Measurements from ENCODE around the gene GPR161.
A peak's percentile ranks its signal among the peaks of the same experiment; 100 is the strongest.

GPR161 gene

DNA sequence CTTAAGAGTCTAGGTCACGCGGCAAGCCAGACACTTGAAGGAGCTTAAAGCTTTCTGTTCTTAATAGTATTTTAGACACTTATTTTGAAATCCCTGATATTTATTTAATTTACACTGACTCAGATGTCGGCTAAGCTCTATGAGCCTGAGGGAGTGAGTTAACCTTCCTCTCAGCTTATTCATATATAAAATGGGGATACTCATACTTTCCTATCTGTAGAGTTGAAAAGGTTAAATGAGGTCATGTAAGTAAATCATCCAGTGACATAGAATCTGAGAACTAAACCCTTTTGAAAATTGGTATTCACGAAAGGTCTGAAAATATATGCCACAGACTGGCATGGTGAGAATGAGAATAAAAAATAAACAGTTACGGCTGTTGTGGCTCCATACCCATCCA lies 1.4 kb upstream of the GPR161 start:
- CTCF ChIA-PET, result interaction anchor here (0.6 kb wide), 1 partner anchor 935 kb away, joined by 5 read pairs; no protein-coding TSS in a partner anchor
- H3K27me3 Mint-ChIP-seq, result peaks cover 56% of the 10 kb centered on the region
- peaks cover 3% of the 10 kb centered on the region for H3K36me3 Mint-ChIP-seq
- H3K9me3 Mint-ChIP-seq, result no peaks in the 10 kb centered on the region
- H3K4me3 Mint-ChIP-seq, result no peak overlapping the region
- DNase-seq, result no peak
- H3K4me1 Mint-ChIP-seq, result peaks cover 13% of the 10 kb centered on the region
- no peak overlapping the region for H3K27ac Mint-ChIP-seq

DNA sequence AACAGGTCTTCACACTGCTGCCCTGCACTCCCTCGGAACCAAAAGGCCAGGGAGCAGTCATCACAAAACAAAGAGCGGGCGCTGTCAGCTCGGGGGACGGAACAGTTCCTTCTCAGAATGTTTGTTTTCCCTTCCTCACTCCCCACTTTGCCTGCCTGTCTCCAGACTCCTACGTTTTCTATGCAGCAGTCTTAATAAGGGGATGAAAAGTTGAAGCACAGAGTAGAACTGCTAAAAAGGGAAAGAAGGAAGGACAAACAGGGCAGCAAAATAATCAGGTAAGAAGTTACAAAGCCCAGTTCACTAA lies 738 bp upstream of the GPR161 start:
- peaks cover 3% of the 10 kb centered on the region for H3K36me3 Mint-ChIP-seq
- H3K4me1 Mint-ChIP-seq, result peaks cover 13% of the 10 kb centered on the region
- CTCF ChIA-PET, result interaction anchor here (0.6 kb wide), 1 partner anchor 934 kb away, joined by 5 read pairs; no protein-coding TSS in a partner anchor
- no peak overlapping the region for H3K27ac Mint-ChIP-seq
- no peak for DNase-seq
- no peaks in the 10 kb centered on the region for H3K9me3 Mint-ChIP-seq
- H3K4me3 Mint-ChIP-seq, result peak overlapping the region; percentile 73
- H3K27me3 Mint-ChIP-seq, result peaks cover 58% of the 10 kb centered on the region

DNA sequence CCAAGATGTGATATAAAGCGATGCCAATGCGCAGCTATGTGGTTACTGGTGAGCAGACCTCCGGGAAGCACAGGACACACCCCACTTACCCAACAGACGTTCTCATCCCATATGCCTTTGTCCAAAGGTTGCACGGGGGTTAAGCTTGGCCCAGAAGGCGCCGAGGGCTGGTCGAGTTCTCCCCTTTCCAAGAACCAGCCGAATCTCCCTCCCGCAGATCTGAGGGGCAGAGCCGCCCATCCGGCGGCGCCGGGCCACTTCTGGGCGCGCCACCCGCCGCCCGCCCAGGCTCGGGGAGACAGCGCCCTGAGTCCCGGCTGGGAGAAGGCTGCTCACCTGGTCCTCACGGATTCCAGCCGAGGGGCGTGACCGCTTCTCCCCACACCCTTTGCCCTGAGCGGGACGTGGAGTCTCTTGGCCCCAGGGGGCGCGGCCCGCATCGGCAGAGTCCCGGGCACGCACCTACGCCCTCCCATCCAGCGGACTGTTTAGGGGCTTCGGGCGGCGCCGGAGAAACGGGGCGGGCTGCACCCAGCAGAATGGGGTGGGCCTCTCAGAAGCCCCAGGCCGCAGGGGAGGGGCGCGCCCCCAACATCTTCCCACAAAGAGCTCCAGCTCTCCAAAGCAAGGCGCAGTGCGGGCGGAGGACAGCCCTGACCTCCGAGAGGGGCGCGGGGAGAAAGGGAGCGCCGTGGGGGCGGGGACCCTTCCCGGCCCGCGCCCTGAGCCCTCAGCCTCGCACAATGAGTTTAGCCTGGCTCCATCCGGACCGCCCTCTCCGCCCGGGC lies 615 bp downstream of the GPR161 start:
- no peak overlapping the region for H3K27ac Mint-ChIP-seq
- peaks cover 56% of the 10 kb centered on the region for H3K27me3 Mint-ChIP-seq
- no peaks in the 10 kb centered on the region for H3K9me3 Mint-ChIP-seq
- H3K4me3 Mint-ChIP-seq, result peak overlapping the region; percentile 69
- H3K4me1 Mint-ChIP-seq, result peaks cover 13% of the 10 kb centered on the region
- H3K36me3 Mint-ChIP-seq, result peaks cover 3% of the 10 kb centered on the region
- CTCF ChIA-PET, result no interaction called here
- peak; percentile 39 for DNase-seq

DNA sequence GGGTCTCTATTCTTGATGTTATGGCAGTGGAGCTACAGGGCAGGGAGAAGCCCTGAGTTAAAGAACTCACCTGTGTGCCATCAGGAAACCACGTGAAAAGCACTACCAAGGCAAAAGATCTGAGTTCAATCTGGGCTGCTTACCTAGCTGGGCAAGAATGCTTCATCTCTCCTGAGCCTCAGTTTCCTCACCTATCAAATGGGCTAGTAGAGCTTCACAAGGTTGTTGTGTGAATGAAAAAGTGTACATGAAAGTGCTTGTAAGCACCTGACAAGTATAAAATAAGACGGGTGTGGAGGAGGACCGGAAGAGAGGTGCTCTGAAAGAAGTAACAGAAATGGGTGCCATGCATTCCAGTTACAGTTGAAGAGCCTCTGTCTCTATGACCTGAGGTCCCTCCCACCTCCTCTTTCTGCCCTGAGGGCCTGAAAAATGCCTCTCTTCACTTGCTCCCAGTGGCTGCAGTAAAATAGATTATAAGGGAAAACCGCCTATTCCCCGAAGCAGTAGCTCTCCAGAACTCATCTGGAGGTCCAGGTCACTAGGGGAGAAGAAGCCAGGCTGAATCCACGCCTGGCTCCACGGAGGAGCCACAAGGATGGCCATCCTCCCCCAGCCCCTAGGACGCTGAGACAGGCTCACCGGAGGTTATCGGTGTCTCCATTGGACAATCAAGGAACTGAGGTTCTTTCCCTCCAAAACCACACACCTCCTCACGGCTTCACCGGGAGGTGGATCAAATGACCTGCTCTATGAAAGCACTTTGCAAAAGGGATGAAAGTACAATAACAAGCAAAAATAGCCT lies 1.4 kb downstream of the GPR161 start:
- Mint-ChIP-seq H3K27me3 (peaks cover 54% of the 10 kb centered on the region), H3K9me3 (no peaks in the 10 kb centered on the region), H3K4me3 (peak overlapping the region; percentile 69), H3K27ac (no peak overlapping the region), H3K4me1 (peaks cover 13% of the 10 kb centered on the region), H3K36me3 (peaks cover 3% of the 10 kb centered on the region)
- DNase-seq, result no peak
- CTCF ChIA-PET, result no interaction called here

DNA sequence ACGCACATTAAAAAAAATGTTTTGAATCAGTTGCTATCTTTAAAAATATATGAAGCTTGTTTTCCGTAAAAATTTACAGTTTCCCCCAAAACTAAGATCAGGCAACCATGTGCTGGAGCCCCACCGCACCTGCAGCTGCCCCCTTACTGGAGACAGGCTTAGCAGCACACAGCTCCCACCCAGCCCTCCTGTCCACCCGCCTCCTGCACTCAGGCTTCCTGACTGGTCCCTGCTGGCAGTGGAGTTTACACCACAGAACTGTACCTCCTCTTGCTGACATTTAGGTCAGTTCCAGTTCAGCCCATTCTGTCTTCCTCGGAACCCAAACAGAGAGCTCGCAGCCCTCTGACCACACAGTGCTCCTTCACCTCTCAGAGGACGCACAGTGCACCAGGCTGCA lies 2.1 kb downstream of the GPR161 start:
- CTCF ChIA-PET, result interaction anchor here (1.0 kb wide), 1 partner anchor 50 kb away, joined by 3 read pairs; no protein-coding TSS in a partner anchor
- H3K27ac Mint-ChIP-seq, result no peak overlapping the region
- DNase-seq, result no peak
- H3K27me3 Mint-ChIP-seq, result peaks cover 60% of the 10 kb centered on the region
- no peaks in the 10 kb centered on the region for H3K9me3 Mint-ChIP-seq
- peaks cover 3% of the 10 kb centered on the region for H3K36me3 Mint-ChIP-seq
- H3K4me3 Mint-ChIP-seq, result no peak overlapping the region
- peaks cover 13% of the 10 kb centered on the region for H3K4me1 Mint-ChIP-seq

DNA sequence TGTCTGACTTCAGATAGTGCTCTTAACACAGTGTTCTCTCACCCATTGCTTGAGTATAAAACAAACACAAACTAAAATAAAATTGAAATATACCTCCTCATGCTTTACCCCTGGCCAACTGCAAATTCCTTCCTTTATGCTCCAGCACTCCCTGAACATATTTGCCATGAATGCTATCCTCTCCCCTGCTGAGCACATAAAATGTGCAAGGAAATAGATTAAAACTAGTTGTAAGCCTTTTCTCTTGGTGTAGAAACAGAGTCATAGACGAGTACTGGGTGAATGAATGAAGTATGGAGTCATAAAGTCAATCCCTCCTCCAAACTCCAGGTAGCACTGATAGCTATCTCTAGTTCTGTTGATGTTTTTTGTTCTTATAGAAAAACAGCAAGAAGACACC lies 2.6 kb downstream of the GPR161 start:
- H3K9me3 Mint-ChIP-seq, result no peaks in the 10 kb centered on the region
- no peak overlapping the region for H3K27ac Mint-ChIP-seq
- H3K4me3 Mint-ChIP-seq, result no peak overlapping the region
- H3K4me1 Mint-ChIP-seq, result peaks cover 13% of the 10 kb centered on the region
- H3K27me3 Mint-ChIP-seq, result peaks cover 60% of the 10 kb centered on the region
- no peak for DNase-seq
- H3K36me3 Mint-ChIP-seq, result peaks cover 3% of the 10 kb centered on the region
- CTCF ChIA-PET, result interaction anchor here (1.0 kb wide), 1 partner anchor 50 kb away, joined by 3 read pairs; no protein-coding TSS in a partner anchor

DNA sequence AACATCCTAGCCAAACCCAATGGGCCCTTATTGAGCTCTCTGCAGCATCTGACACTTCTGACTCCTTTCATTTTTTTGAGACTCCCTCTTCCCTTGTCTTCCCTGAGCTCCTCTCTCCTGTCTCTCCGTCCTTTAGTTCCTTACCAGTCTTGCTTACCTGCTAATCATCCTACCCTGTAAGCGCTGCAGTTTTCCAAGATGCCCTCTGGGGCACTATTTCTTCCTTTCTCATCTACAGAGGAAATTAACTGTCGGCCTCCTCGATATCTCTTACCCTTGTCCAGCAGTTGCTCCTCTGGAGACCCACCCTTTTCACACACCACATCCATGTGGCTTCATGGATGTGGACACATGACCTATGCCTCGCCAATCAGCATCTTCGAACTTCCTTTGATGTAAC lies 6.8 kb downstream of the GPR161 start:
- CTCF ChIA-PET, result interaction anchor here (1.0 kb wide), 1 partner anchor 16 kb away, joined by 3 read pairs; no protein-coding TSS in a partner anchor
- H3K9me3 Mint-ChIP-seq, result peaks cover 2% of the 10 kb centered on the region
- H3K27me3 Mint-ChIP-seq, result peaks cover 40% of the 10 kb centered on the region
- no peak overlapping the region for H3K4me3 Mint-ChIP-seq
- no peaks in the 10 kb centered on the region for H3K4me1 Mint-ChIP-seq
- no peaks in the 10 kb centered on the region for H3K36me3 Mint-ChIP-seq
- no peak overlapping the region for H3K27ac Mint-ChIP-seq
- no peak for DNase-seq

DNA sequence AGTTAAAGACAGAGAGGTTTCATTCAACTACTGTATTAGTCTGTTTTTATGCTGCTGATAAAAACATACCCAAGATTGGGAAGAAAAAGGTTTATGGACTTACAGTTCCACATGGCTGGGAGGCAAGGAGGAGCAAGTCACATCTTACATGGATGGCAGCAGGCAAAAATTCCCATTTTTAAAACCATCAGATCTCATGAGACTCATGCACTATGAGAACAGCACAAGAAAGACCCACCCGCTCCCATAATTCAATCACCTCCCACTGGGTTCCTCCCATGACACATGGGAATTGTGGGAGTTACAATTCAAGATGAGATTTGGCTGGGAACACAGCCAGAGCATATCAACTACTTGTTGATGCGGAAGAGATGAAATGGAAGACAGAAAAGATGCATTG lies 9.2 kb downstream of the GPR161 start:
- no peaks in the 10 kb centered on the region for H3K4me1 Mint-ChIP-seq
- no peak overlapping the region for H3K4me3 Mint-ChIP-seq
- CTCF ChIA-PET, result no interaction called here
- H3K27me3 Mint-ChIP-seq, result peaks cover 40% of the 10 kb centered on the region
- peaks cover 2% of the 10 kb centered on the region for H3K9me3 Mint-ChIP-seq
- no peak overlapping the region for H3K27ac Mint-ChIP-seq
- H3K36me3 Mint-ChIP-seq, result no peaks in the 10 kb centered on the region
- DNase-seq, result no peak

DNA sequence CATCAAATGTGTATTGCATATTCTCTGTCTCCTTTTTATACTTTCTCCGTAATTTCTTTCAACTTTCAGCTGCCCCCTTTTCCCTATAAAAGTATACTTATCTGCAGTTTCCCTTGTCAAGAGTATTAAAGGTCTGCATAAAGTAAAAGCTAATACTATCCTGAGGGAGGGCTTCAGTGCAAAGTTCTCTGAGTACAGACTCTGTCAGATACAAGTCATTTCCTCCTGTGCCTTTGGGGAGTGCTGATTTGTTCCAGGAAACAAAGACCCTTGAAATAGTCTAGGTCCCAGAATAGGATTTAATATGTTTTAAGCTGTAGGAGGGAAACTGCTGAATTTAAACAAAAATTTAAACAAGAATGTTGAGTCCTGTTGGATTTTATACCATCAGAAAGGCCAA lies 11.7 kb downstream of the GPR161 start:
- H3K4me3 Mint-ChIP-seq, result no peak overlapping the region
- CTCF ChIA-PET, result interaction anchor here (1.5 kb wide), 1 partner anchor 12 kb away, joined by 4 read pairs; no protein-coding TSS in a partner anchor
- H3K9me3 Mint-ChIP-seq, result peaks cover 2% of the 10 kb centered on the region
- H3K27me3 Mint-ChIP-seq, result peaks cover 41% of the 10 kb centered on the region
- no peaks in the 10 kb centered on the region for H3K36me3 Mint-ChIP-seq
- no peak for DNase-seq
- H3K4me1 Mint-ChIP-seq, result no peaks in the 10 kb centered on the region
- no peak overlapping the region for H3K27ac Mint-ChIP-seq

DNA sequence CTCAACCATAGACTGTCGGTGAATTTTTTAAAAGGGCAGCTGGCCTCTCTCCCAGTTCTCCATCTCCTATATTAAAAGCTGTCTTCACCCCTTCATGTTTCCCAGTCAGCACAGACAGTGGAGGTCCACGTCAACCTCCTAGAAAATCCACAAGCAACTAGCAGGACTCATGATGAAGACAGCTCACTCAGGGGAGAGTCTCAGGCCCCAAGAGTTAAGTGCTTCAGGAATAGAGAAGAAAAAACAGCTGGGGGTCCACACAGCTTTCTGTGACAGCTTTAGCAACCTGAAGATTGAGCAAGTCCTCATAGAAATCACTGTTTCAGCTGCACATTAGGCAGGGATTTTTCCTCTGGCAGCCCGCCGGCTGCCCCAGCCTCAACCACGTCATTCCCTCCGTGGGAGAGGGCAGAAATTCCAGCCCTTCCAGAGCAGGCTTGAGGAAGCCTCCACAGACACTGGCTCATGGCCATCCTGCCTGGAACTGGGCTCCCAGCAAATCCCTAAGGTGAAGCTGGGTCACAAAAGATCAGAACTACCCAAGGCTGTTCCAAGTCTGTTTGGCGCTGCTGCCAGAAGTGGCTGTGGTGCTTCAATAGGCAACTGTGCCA lies 15.2 kb downstream of the GPR161 start:
- Mint-ChIP-seq H3K27me3 (peaks cover 34% of the 10 kb centered on the region), H3K36me3 (no peaks in the 10 kb centered on the region), H3K4me1 (no peaks in the 10 kb centered on the region), H3K9me3 (no peaks in the 10 kb centered on the region), H3K27ac (no peak overlapping the region), H3K4me3 (no peak overlapping the region)
- no peak for DNase-seq
- CTCF ChIA-PET, result interaction anchor here (0.7 kb wide), 1 partner anchor 39 kb away, joined by 3 read pairs; no protein-coding TSS in a partner anchor

DNA sequence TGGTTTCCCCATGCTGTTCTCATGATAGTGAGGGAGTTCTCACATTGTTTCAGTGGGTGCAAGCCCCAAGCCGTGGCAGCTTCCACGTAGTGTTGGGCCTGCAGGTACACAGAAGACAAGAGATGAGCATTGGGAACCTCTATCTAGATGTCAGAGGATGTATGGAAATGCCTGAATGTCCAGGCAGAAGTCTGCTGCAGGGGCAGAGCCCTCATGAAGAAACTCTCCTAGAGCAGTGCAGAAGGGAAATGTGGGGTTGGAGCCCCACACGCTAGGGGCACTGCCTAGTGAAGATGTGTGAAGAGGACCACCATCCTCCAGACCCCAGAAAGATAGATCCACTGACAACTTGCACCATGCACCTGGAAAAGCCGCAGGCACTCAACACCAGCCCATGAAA lies 17.0 kb downstream of the GPR161 start:
- Mint-ChIP-seq H3K36me3 (no peaks in the 10 kb centered on the region), H3K4me3 (no peak overlapping the region), H3K4me1 (no peaks in the 10 kb centered on the region), H3K27me3 (peaks cover 33% of the 10 kb centered on the region), H3K27ac (no peak overlapping the region), H3K9me3 (no peaks in the 10 kb centered on the region)
- no peak for DNase-seq
- CTCF ChIA-PET, result no interaction called here

DNA sequence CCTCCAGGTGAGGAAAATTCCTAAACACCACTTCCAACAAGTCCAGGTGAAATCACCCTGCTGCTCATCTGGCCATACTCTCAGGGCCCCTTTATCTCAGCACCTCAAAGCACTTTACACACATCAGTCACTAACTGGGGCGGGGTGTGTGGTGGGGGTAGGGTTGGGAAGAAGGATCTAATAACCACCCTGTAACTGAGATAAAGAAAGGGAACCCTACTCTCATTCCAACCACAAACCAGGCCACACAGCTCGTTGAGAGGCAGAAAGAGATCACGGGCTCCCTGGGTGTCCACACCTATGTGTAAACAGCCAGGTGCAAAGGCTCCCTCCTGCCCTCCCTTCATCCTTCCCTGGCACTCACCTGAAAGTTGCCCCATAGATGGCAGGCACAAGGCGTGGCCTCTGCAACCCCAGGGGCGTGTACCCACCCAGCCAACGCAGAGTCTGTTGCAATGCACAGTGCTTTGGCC lies 20.4 kb downstream of the GPR161 start:
- H3K4me1 Mint-ChIP-seq, result no peaks in the 10 kb centered on the region
- no peak overlapping the region for H3K27ac Mint-ChIP-seq
- DNase-seq, result no peak
- CTCF ChIA-PET, result interaction anchor here (1.4 kb wide), 1 partner anchor 34 kb away, joined by 3 read pairs; no protein-coding TSS in a partner anchor
- no peak overlapping the region for H3K4me3 Mint-ChIP-seq
- no peaks in the 10 kb centered on the region for H3K9me3 Mint-ChIP-seq
- H3K36me3 Mint-ChIP-seq, result no peaks in the 10 kb centered on the region
- peaks cover 14% of the 10 kb centered on the region for H3K27me3 Mint-ChIP-seq

DNA sequence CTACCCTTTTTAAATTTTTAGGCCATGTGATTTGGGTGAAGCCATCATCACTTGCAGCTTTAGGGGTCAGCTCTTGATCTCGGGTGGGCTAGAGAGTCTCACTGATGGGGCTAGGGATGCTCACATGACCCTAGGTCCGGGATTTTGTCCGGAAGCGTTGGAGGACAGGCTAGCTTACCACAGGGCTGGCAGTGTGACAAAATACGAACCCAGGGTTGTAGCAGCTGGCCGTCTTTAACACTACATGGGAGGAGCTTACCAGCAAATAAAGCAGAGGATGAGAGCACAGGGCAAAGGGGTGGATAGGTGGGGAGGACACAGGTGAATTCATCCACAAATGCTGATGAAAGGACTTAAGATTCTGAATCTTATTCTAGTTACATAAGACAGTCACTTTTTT lies 21.9 kb downstream of the GPR161 start:
- CTCF ChIA-PET, result interaction anchor here (1.0 to 1.3 kb wide), 2 partner anchors 31 to 33 kb away, joined by 3 read pairs; no protein-coding TSS in a partner anchor
- no peak for DNase-seq
- Mint-ChIP-seq H3K36me3 (no peaks in the 10 kb centered on the region), H3K27ac (no peak overlapping the region), H3K4me1 (no peaks in the 10 kb centered on the region), H3K9me3 (no peaks in the 10 kb centered on the region), H3K27me3 (peaks cover 14% of the 10 kb centered on the region), H3K4me3 (no peak overlapping the region)

DNA sequence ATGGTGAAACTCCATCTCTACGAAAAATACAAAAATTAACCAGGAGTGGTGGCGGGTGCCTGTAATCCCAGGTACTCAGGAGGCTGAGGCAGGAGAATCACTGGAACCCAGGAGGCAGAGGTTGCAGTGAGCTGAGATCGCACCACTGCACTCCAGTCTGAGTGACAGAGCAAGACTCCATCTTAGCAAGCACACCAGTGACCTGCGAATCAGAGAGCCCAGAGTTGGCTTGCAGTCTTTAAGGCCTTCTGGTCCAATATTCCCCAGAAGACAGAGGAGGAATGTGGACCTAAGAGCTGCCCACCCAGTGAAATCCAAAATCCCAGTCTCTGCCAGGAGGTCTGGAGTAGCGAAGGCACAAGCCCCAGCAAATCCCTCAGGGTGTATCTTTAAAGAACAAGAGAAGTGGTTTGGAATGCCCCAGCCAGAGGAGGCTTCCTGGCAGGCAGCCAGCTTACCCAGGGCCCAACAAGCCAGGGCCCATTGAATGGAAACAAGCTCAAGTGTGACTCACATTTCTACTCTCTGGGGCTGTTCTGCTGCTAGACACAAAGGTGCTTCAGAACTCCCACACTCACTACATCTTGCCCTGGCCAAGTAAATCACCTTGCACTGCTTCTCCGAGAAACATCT lies 23.9 kb downstream of the GPR161 start:
- CTCF ChIA-PET, result interaction anchor here (1.6 kb wide), 1 partner anchor 13 kb away, joined by 4 read pairs; no protein-coding TSS in a partner anchor
- Mint-ChIP-seq H3K27me3 (peaks cover 11% of the 10 kb centered on the region), H3K4me1 (no peaks in the 10 kb centered on the region), H3K4me3 (no peak overlapping the region), H3K27ac (no peak overlapping the region), H3K36me3 (no peaks in the 10 kb centered on the region), H3K9me3 (no peaks in the 10 kb centered on the region)
- no peak for DNase-seq
